GM12872 (cell line): ENCODE data around the gene MRPL19.

Source experiments
- CTCF ChIP-seq: IDR thresholded peaks from 3 replicates; pipeline ENCODE4 v1.5.1; 2011; ENCODE audit warnings: low read depth, mild to moderate bottlenecking, low read length, moderate library complexity; ENCODE audit not compliant: insufficient read depth

The MRPL19 gene

GRCh38 chr2:75646583-75647425 is at the start of gene MRPL19:
MRPL19 (plus strand) TSS chr2:75646783; CDS start chr2:75646808, 25 bp downstream.
- TF ChIP-seq CTCF, result no peak

GRCh38 chr2:75596784-75597183 is 49.8 kb upstream of the MRPL19 start:
- no peak for TF ChIP-seq CTCF

- no peak for TF ChIP-seq CTCF
Measured at GRCh38 chr2:75597949-75598348, 48.6 kb upstream of the MRPL19 start.

GRCh38 chr2:75598589-75599155 is 47.9 kb upstream of the MRPL19 start:
- no peak for TF ChIP-seq CTCF

DNA sequence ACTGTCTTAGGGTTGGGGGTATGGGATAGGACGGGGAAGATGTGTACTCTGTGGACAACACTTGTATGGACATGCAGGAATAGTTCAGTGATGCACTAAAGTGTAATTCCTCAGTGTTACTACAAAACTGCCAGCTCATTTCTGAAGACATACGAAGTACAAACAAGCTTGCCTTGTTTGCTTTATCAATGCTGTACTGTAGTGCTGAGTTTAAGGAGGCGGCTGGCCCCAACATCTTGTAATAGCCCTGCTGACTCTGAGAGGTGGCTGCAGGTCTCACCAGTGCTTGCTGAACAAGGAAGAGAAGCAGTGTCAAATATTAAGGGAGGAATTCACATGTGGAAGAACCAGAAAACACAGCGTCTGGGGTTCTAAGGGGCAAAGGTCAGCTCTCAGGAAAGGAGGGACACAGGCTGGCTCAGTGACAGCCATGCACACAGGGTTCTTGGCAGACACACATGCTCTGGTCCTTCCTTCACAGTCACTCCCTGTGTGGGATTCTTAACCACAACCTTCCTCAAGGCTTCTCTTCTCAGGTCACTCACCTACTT is 46.0 kb upstream of the MRPL19 start:
- TF ChIP-seq CTCF, result no peak

DNA sequence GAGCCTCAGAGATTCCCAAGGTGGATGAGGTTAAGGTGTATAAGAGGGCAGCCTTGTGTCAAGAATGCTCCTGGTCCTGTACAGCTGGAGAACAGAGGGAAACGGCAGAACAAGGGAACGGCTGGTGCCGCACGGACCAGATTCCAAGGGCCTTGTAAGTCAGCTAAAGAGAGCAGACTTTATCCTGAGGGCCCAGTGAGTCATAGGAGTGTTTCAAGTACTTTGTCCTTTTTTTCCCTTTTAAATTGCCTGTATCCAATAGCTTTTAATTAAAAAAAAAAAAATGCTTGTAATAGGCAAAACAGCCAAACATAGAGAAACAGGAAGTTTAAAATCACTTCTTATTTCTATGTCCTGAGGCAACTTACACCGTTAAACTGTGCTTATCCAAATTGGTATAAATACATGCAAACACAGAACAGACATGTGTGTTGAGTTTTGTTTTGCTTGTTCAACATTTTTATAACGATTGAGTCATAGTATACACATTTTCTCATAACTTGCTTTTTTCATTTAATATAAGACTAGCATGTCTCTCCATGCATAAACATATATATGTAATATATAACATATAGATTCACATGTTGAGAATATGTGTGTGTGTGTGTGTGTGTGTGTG is 43.8 kb upstream of the MRPL19 start:
- TF ChIP-seq CTCF, result no peak

GRCh38 chr2:75603477-75603876 is 43.1 kb upstream of the MRPL19 start:
- TF ChIP-seq CTCF, result no peak
